ENCODE data around the gene FMNL2. TPM values are rescaled to one million over a fixed set of nuclear protein-coding genes. Genes with fewer than 3 reads are reported as not detected.

FMNL2 gene
- total RNA-seq, 1 donor from 2014 or later, result 41.7 TPM

GRCh38 chr2:152555048-152555447 is 220.1 kb downstream of the FMNL2 start:
- Mint-ChIP-seq H3K4me3 (ENCODE audit: unreplicated experiment) (no peak overlapping the region), H3K27me3 (ENCODE audit: unreplicated experiment) (peaks cover 2% of the 10 kb centered on the region), H3K36me3 (ENCODE audit: low read depth, unreplicated experiment) (peaks cover 4% of the 10 kb centered on the region), H3K27ac (ENCODE audit: unreplicated experiment) (no peak overlapping the region), H3K4me1 (ENCODE audit: unreplicated experiment) (peaks cover 14% of the 10 kb centered on the region), H3K9me3 (ENCODE audit: unreplicated experiment) (no peaks in the 10 kb centered on the region)
- TF ChIP-seq CTCF (IDR thresholded peaks at IDR 0.05; ENCODE audit: unreplicated experiment), result no peak
- DNase-seq (ENCODE audit: low spot score), result no peak

GRCh38 chr2:152556506-152556905 is 221.5 kb downstream of the FMNL2 start:
- DNase-seq (ENCODE audit: low spot score), result no peak
- Mint-ChIP-seq H3K9me3 (ENCODE audit: unreplicated experiment) (no peaks in the 10 kb centered on the region), H3K4me1 (ENCODE audit: unreplicated experiment) (peaks cover 12% of the 10 kb centered on the region), H3K36me3 (ENCODE audit: low read depth, unreplicated experiment) (peaks cover 4% of the 10 kb centered on the region), H3K4me3 (ENCODE audit: unreplicated experiment) (no peak overlapping the region), H3K27ac (ENCODE audit: unreplicated experiment) (no peak overlapping the region), H3K27me3 (ENCODE audit: unreplicated experiment) (peaks cover 2% of the 10 kb centered on the region)
- TF ChIP-seq CTCF (IDR thresholded peaks at IDR 0.05; ENCODE audit: unreplicated experiment), result no peak

- Mint-ChIP-seq H3K36me3 (ENCODE audit: low read depth, unreplicated experiment) (peaks cover 4% of the 10 kb centered on the region), H3K27ac (ENCODE audit: unreplicated experiment) (no peak overlapping the region), H3K27me3 (ENCODE audit: unreplicated experiment) (peaks cover 2% of the 10 kb centered on the region), H3K4me3 (ENCODE audit: unreplicated experiment) (no peak overlapping the region), H3K4me1 (ENCODE audit: unreplicated experiment) (peaks cover 14% of the 10 kb centered on the region), H3K9me3 (ENCODE audit: unreplicated experiment) (no peaks in the 10 kb centered on the region)
- no peak for DNase-seq (ENCODE audit: low spot score)
- no peak for TF ChIP-seq CTCF (IDR thresholded peaks at IDR 0.05; ENCODE audit: unreplicated experiment)
Observed at GRCh38 chr2:152557273-152557888, 222.4 kb downstream of the FMNL2 start.

- H3K9me3 Mint-ChIP-seq (ENCODE audit: unreplicated experiment), result no peaks in the 10 kb centered on the region
- no peak overlapping the region for H3K27ac Mint-ChIP-seq (ENCODE audit: unreplicated experiment)
- no peaks in the 10 kb centered on the region for H3K27me3 Mint-ChIP-seq (ENCODE audit: unreplicated experiment)
- no peak overlapping the region for H3K4me3 Mint-ChIP-seq (ENCODE audit: unreplicated experiment)
- no peaks in the 10 kb centered on the region for H3K36me3 Mint-ChIP-seq (ENCODE audit: low read depth, unreplicated experiment)
- H3K4me1 Mint-ChIP-seq (ENCODE audit: unreplicated experiment), result peaks cover 16% of the 10 kb centered on the region
- no peak for DNase-seq (ENCODE audit: low spot score)
- TF ChIP-seq CTCF (IDR thresholded peaks at IDR 0.05; ENCODE audit: unreplicated experiment), result no peak
Observed at GRCh38 chr2:152558158-152558984, 223.4 kb downstream of the FMNL2 start.

GRCh38 chr2:152559008-152559407 is 224.0 kb downstream of the FMNL2 start:
- no peak for TF ChIP-seq CTCF (IDR thresholded peaks at IDR 0.05; ENCODE audit: unreplicated experiment)
- no peaks in the 10 kb centered on the region for H3K36me3 Mint-ChIP-seq (ENCODE audit: low read depth, unreplicated experiment)
- H3K27me3 Mint-ChIP-seq (ENCODE audit: unreplicated experiment), result no peaks in the 10 kb centered on the region
- DNase-seq (ENCODE audit: low spot score), result no peak
- H3K4me3 Mint-ChIP-seq (ENCODE audit: unreplicated experiment), result no peak overlapping the region
- H3K27ac Mint-ChIP-seq (ENCODE audit: unreplicated experiment), result no peak overlapping the region
- H3K4me1 Mint-ChIP-seq (ENCODE audit: unreplicated experiment), result peaks cover 16% of the 10 kb centered on the region
- no peaks in the 10 kb centered on the region for H3K9me3 Mint-ChIP-seq (ENCODE audit: unreplicated experiment)

Data from endothelial cell (in vitro differentiated cells).